SIG-M5 (cell line): ENCODE data around the gene CC2D2A.

Experiments
- DNase-seq: peaks from one replicate; lab custom pipeline; 2025; lab: John Stamatoyannopoulos, UW

The CC2D2A gene

GRCh38 chr4:15649914-15650545 is 180.3 kb downstream of the CC2D2A start:
- DNase-seq: peak; percentile 37
